A549 (cell line): Measurements from ENCODE around the gene BBX.

ENCODE experiments used
- CBX2 ChIP-seq: fragments of 200-600 bp; sonication (generic); IDR thresholded peaks from 2 replicates; pipeline ENCODE4 v1.6.1; 2016; ENCODE audit warnings: low read depth, mild to moderate bottlenecking, borderline replicate concordance
- MAFK ChIP-seq: fragments of 450-650 bp; IDR thresholded peaks from 2 replicates; pipeline ENCODE4 v1.6.1; 2014; ENCODE audit not compliant: partially characterized antibody
- POLR2AphosphoS2 ChIP-seq: conservative IDR thresholded peaks from 2 replicates; pipeline ENCODE4 v1.6.1; 2012; ENCODE audit warnings: low read length, improper control_type of control experiment, inconsistent platforms
- TF ChIP-seq, protein P1 (sequence below): fragments of >200 bp; sonication (Bioruptor Twin); formaldehyde crosslinking; IDR thresholded peaks from 3 replicates; pipeline ENCODE4 v1.5.1; 2016

DNA sequence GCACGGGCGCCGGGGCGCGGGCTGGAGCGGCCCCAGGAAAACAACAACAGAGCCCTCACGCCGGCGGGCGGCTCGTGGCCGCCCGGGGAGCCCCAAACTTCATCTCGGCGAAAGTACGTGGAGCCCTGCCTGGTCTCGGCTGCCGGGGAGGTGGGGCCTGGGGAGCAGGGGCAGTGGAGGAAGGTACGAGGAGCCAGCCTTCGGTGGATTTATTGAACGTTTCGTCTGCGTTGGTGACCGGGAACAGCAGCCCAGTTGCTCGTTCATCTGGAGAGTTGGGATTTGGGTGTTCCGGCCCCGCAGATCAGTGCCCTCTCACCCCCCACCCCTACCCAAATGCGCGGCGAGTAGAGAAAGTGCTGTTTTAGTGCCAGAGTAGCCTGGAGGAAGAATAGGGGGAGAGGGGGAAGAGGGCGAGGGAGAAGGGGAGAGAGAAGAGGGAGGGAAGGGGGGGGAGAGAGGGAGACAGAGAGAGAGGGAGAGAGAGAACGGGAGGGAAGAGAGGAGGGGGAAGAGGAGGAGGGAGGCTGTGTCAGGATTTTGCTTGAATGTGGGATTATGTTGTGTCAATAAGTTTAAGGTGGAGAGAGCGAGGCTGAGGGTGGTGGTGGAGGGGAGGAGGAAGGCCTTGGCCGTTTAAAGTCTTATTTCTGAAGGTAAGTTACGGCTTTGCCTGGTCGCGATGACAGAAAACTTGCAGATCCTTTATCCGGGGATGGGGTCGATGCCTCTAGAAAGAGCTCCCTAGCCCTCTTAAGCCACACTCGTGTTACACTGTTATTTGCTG, 970 bp downstream of the BBX start:
- TF ChIP-seq MAFK, result no peak
- TF ChIP-seq POLR2AphosphoS2, result no peak
- TF ChIP-seq, protein P1, sequence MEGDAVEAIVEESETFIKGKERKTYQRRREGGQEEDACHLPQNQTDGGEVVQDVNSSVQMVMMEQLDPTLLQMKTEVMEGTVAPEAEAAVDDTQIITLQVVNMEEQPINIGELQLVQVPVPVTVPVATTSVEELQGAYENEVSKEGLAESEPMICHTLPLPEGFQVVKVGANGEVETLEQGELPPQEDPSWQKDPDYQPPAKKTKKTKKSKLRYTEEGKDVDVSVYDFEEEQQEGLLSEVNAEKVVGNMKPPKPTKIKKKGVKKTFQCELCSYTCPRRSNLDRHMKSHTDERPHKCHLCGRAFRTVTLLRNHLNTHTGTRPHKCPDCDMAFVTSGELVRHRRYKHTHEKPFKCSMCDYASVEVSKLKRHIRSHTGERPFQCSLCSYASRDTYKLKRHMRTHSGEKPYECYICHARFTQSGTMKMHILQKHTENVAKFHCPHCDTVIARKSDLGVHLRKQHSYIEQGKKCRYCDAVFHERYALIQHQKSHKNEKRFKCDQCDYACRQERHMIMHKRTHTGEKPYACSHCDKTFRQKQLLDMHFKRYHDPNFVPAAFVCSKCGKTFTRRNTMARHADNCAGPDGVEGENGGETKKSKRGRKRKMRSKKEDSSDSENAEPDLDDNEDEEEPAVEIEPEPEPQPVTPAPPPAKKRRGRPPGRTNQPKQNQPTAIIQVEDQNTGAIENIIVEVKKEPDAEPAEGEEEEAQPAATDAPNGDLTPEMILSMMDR, result no peak
- no peak for TF ChIP-seq CBX2
